WERI-Rb-1 (cell line): ENCODE data around the gene NUDT2.
A peak's percentile ranks its signal among the peaks of the same experiment; 100 is the strongest.

Source experiments
- DNase-seq: peaks from one replicate; pipeline ENCODE4 v3.0.0-alpha.2; 2020
- H3K27ac ChIP-seq: fragments of 250-450 bp; sonication (Bioruptor Pico); 2 replicates; pipeline ENCODE4 v1.5.1; 2020; ENCODE audit warnings: mild to moderate bottlenecking, moderate library complexity
- H3K27me3 ChIP-seq: fragments of 250-450 bp; sonication (Bioruptor Pico); 2 replicates; pipeline ENCODE4 v1.5.1; 2021; ENCODE audit warnings: mild to moderate bottlenecking, low read depth, moderate library complexity; ENCODE audit not compliant: insufficient read depth, severe bottlenecking
- H3K36me3 ChIP-seq: fragments of 250-450 bp; sonication (Bioruptor Pico); 2 replicates; pipeline ENCODE4 v1.5.1; 2020; ENCODE audit warnings: mild to moderate bottlenecking, moderate library complexity
- H3K4me3 ChIP-seq: 2 replicates; pipeline ENCODE4 v1.5.1; 2011; ENCODE audit warnings: low read depth, mild to moderate bottlenecking, control low read depth, low read length
- H3K9me3 ChIP-seq: fragments of 250-450 bp; sonication (Bioruptor Pico); 2 replicates; pipeline ENCODE4 v1.5.1; 2021; ENCODE audit warnings: mild to moderate bottlenecking, moderate library complexity; ENCODE audit not compliant: severe bottlenecking
- TF ChIP-seq, protein P1 (sequence below): IDR thresholded peaks from 2 replicates; pipeline ENCODE4 v1.5.1; 2011; ENCODE audit warnings: low read depth, mild to moderate bottlenecking, control low read depth, inconsistent platforms, low read length

The NUDT2 gene

DNA sequence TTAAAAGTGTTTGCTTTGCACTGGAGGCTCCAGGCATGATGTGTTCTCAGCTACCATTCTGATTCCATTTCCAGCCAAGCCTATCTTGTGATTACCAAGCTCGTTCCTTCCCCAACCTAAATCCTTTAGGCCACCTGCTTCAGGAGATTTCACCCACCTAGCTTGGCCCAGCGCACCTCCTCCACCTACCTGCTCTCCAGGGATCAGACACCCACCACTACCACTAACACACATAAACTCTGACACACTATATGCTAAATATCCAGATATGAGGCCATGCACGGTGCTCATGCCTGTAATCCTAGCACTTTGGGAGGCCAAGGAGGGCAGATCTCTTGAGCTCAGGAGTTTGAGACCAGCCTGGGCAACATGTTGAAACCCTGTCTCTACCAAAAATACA lies 45.0 kb downstream of the NUDT2 start:
- Histone ChIP-seq H3K9me3 (peaks cover 6% of the 10 kb centered on the region), H3K36me3 (peaks cover 16% of the 10 kb centered on the region), H3K27me3 (no peaks in the 10 kb centered on the region), H3K4me3 (no peak overlapping the region), H3K27ac (no peak overlapping the region)
- DNase-seq = no peak
- TF ChIP-seq, protein P1, sequence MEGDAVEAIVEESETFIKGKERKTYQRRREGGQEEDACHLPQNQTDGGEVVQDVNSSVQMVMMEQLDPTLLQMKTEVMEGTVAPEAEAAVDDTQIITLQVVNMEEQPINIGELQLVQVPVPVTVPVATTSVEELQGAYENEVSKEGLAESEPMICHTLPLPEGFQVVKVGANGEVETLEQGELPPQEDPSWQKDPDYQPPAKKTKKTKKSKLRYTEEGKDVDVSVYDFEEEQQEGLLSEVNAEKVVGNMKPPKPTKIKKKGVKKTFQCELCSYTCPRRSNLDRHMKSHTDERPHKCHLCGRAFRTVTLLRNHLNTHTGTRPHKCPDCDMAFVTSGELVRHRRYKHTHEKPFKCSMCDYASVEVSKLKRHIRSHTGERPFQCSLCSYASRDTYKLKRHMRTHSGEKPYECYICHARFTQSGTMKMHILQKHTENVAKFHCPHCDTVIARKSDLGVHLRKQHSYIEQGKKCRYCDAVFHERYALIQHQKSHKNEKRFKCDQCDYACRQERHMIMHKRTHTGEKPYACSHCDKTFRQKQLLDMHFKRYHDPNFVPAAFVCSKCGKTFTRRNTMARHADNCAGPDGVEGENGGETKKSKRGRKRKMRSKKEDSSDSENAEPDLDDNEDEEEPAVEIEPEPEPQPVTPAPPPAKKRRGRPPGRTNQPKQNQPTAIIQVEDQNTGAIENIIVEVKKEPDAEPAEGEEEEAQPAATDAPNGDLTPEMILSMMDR = no peak

DNA sequence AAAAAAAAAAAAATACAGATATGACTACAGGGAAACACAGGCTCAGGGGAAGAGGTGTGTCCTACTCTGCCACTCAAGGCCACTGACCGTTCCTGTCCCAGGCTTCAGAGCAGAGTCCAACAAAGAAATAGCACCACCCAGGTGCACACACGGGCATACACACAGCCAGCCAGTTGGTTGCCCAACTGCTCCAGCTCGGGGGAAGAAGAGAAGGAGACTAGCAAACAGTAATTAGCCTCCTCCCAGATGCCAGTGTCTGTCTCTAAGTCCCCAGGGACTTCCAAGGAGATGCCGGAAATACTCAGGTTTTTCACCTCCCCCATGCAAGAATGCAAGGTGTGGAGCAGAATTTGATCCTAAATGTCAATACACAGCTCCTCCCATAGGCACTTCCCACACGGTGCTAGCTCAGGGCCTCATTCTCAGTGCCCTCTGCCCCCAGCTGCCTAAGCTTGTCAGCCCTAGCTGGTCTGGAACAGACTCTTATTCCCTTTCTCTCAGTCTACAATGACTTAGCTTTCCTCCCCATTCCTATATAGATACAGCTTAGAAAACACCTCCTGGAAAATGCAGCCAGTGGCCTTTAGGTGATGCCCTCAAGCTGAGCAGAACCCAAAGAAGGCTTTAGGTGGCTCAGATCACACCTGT lies 45.7 kb downstream of the NUDT2 start:
- no peak for DNase-seq
- Histone ChIP-seq H3K27ac (no peak overlapping the region), H3K4me3 (no peak overlapping the region), H3K9me3 (peaks cover 6% of the 10 kb centered on the region), H3K36me3 (peaks cover 16% of the 10 kb centered on the region), H3K27me3 (no peaks in the 10 kb centered on the region)
- TF ChIP-seq, protein P1 = no peak

DNA sequence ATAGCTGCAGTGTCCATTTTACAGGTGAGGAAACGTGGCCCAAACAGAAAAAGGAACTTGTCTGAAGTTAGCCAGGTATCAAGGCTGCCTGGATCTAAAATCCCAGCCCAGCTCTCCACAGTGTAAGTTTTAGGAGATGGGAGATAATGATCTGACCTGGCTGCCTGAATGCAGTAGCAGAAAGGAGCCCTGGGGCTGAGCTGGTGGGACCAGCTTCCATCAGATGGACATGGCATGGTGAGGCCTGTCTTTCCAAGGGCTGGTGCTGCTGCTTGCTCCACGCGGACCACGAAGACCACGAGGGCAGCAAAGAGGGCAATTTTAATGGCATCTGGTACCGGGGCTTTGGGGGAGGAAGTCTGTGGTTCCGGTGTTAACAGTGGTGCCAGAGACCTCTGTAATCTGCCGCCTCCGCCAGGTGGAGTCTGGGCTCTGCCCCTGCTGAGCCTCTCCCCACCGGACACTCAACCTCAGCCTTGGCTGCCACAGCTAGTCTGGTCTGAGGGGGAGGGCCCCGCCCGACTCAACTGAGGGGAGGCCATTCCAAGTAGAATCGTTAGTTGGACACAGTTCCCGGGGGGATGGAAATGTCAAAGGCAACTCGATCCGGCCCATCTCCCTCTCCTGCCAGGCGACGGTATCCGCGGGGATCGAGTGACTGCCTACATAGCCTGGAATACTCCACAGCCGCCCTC lies 46.7 kb downstream of the NUDT2 start:
- Histone ChIP-seq H3K27me3 (no peaks in the 10 kb centered on the region), H3K27ac (peak overlapping the region; percentile 75), H3K9me3 (peaks cover 6% of the 10 kb centered on the region), H3K36me3 (peaks cover 11% of the 10 kb centered on the region), H3K4me3 (peak overlapping the region; percentile 80)
- TF ChIP-seq, protein P1 = peak; percentile 63
- DNase-seq = peak; percentile 80

DNA sequence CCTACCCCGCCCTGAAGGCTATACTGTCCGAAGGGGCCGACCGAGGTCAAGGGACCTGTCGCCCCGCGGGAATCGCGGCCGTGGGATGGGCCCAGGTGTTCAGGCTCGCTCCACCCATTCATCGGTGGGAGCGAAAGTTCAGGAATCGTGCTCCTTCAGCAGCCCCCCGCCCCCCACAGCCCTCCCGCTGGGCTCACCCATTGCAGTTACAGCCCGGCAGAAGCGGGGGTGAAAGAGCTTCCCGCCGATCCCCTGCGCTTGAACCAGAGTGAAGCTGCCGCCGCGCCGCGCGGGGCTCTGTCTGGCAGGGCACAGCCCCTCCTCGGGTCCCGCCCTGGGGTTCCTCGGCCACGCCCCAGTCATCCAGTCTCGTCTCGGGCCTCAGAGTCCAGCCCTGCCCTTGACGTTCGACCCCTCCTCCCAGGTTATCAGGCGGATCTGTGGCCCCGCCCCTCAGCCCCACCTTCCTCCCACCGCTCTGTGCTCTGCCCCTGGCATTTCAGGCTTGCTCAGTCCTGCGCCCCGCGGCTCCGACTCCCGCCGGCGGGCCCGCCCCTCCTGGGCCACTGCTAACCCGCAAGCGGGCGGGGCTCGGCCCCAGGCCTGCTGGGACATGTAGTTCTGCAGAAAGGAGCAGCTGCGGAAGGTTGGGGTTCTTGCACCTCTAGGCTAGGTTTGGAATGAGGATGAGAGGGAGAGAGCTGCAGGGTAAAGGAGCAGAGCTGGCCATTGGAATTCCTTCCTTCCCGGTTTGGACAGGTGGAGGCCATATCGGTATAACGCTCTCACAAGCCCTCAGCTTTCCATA lies 47.4 kb downstream of the NUDT2 start, which contains the start of gene MYORG:
TSS of gene MYORG (minus strand) at position 303 of the 808 bp plus-strand sequence. CDS start 3,955 bp downstream, outside the sequence.
- DNase-seq = peak; percentile 99
- Histone ChIP-seq H3K36me3 (0 out of 2 replicates have a peak, but pooled peaks cover 4% of the 10 kb centered on the region), H3K9me3 (peaks cover 2% of the 10 kb centered on the region), H3K27ac (peak within 1 kb of the TSS; percentile 75), H3K4me3 (peak within 1 kb of the TSS; percentile 80), H3K27me3 (no peaks in the 10 kb centered on the region)
- TF ChIP-seq, protein P1 = no peak

DNA sequence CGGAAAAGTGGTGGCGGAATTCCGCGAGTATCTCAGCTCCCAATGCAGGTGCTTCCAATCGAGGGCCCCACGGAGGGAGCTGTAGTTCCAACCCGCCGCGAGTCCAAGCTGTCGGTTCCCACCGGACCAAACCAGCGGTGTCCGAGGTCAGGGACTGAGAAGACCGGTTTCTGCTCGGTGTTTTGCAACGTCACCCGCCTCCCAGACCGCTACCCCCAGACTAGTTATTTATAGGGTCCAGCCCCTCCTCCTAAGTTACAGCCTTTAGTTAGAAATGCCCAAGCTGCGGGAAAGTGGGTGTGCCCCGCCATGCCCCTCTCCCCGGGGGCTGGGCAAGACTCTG lies 48.0 kb downstream of the NUDT2 start:
- Histone ChIP-seq H3K4me3 (peak overlapping the region; percentile 80), H3K9me3 (no peaks in the 10 kb centered on the region), H3K27me3 (no peaks in the 10 kb centered on the region), H3K36me3 (no peaks in the 10 kb centered on the region), H3K27ac (no peak overlapping the region)
- peak; percentile 42 for DNase-seq
- TF ChIP-seq, protein P1 = no peak
